ENCODE measurements around the gene NUP98.

The NUP98 gene

GRCh38 chr11:3797329-3798090 lies at the start of gene NUP98:
Gene NUP98, minus strand, starts transcription at chr11:3797554. Its CDS starts 15,437 bp downstream, at chr11:3782117.
- DNase-seq (ENCODE audit: low spot score), result peak; percentile 100

GRCh38 chr11:3845670-3846069 lies 48.3 kb upstream of the NUP98 start:
- no peak for DNase-seq (ENCODE audit: low spot score)

GRCh38 chr11:3845246-3845645 lies 47.9 kb upstream of the NUP98 start:
- DNase-seq (ENCODE audit: low spot score), result no peak

- no peak for DNase-seq (ENCODE audit: low spot score)
Measured at GRCh38 chr11:3843326-3843725, 46.0 kb upstream of the NUP98 start.

- peak; percentile 82 for DNase-seq (ENCODE audit: low spot score)
Measured at GRCh38 chr11:3841426-3842350, 44.3 kb upstream of the NUP98 start.

GRCh38 chr11:3840870-3841425 lies 43.6 kb upstream of the NUP98 start, which contains the start of gene RHOG:
Gene RHOG, minus strand, starts transcription at chr11:3840959. Its CDS starts 12,821 bp downstream, at chr11:3828138.
- DNase-seq (ENCODE audit: low spot score), result peak; percentile 78

- DNase-seq (ENCODE audit: low spot score), result no peak
Measured at GRCh38 chr11:3840004-3840869, 42.9 kb upstream of the NUP98 start.

GRCh38 chr11:3838504-3838903 lies 41.1 kb upstream of the NUP98 start:
- DNase-seq (ENCODE audit: low spot score), result no peak

- no peak for DNase-seq (ENCODE audit: low spot score)
Measured at GRCh38 chr11:3837793-3838192, 40.4 kb upstream of the NUP98 start.

GRCh38 chr11:3836903-3837302 lies 39.5 kb upstream of the NUP98 start:
- DNase-seq (ENCODE audit: low spot score), result no peak

- DNase-seq (ENCODE audit: low spot score), result no peak
Measured at GRCh38 chr11:3835751-3836150, 38.4 kb upstream of the NUP98 start.

- DNase-seq (ENCODE audit: low spot score), result no peak
Measured at GRCh38 chr11:3834664-3835461, 37.5 kb upstream of the NUP98 start.

GRCh38 chr11:3834349-3834663 lies 37.0 kb upstream of the NUP98 start:
- DNase-seq (ENCODE audit: low spot score), result no peak

GRCh38 chr11:3833449-3833848 lies 36.1 kb upstream of the NUP98 start:
- no peak for DNase-seq (ENCODE audit: low spot score)

GRCh38 chr11:3832816-3833215 lies 35.5 kb upstream of the NUP98 start:
- DNase-seq (ENCODE audit: low spot score), result no peak

GRCh38 chr11:3831378-3832239 lies 34.3 kb upstream of the NUP98 start:
- no peak for DNase-seq (ENCODE audit: low spot score)

GRCh38 chr11:3830730-3831129 lies 33.4 kb upstream of the NUP98 start:
- no peak for DNase-seq (ENCODE audit: low spot score)

- DNase-seq (ENCODE audit: low spot score), result no peak
Measured at GRCh38 chr11:3830088-3830487, 32.7 kb upstream of the NUP98 start.

GRCh38 chr11:3827434-3828186 lies 30.3 kb upstream of the NUP98 start:
- DNase-seq (ENCODE audit: low spot score), result no peak
